Loucy (cell line): Measurements from ENCODE around the gene INPP5F.

Experiments used
- CTCF ChIP-seq: fragments of 200-600 bp; sonication (generic); conservative IDR thresholded peaks from 2 replicates; pipeline ENCODE4 v1.5.1; 2014; ENCODE audit warnings: mild to moderate bottlenecking, antibody characterized with exemption, low read length
- EZH2phosphoT487 ChIP-seq: fragments of 200-600 bp; IDR thresholded peaks from 2 replicates; pipeline ENCODE4 v1.6.1; 2018; ENCODE audit warnings: antibody characterized with exemption, mild to moderate bottlenecking, moderate library complexity, borderline replicate concordance

- TF ChIP-seq CTCF (no peak), EZH2phosphoT487 (no peak)
Measured at GRCh38 chr10:119872610-119872859, 146.7 kb downstream of the INPP5F start, which contains the start of gene MCMBP.
